Omental fat pad (tissue), 4 donors: ENCODE measurements around the gene MUC22. TPM values are rescaled to one million over a fixed set of nuclear protein-coding genes. Genes with fewer than 3 reads are reported as not detected.
"Not testable (repeated sequence)": the region's sequence is repeated elsewhere in the genome, so short reads cannot be mapped to it uniquely, and the experiment has no call there.

Source experiments
- ATAC-seq: fragments of 150-250 bp; one replicate; pipeline ENCODE4 v1.9.1; 2016; ENCODE audit warnings: mild to moderate bottlenecking, moderate library complexity; ENCODE audit not compliant: low FRiP score
- DNase-seq: peaks from one replicate; pipeline ENCODE4 v3.0.0-alpha.2; 2019; ENCODE audit warnings: low spot score
- CTCF ChIP-seq, 3 donors: fragments of 450-650 bp; IDR thresholded peaks; one replicate each; pipeline ENCODE4 v1.5.1; 2016 to 2017; ENCODE audit warnings: antibody characterized with exemption in 3 of 3, mild to moderate bottlenecking in 3 of 3, moderate library complexity in 2 of 3
- total RNA-seq, 4 donors: library from RNA; depleted of rRNA; stranded (reverse); fragments of >200 nt; gene quantifications; one replicate each; pipeline ENCODE4 v1.1.0, GENCODE V29; 2016

The MUC22 gene
- total RNA-seq, 4 donors from 2014 or later: not detected

DNA sequence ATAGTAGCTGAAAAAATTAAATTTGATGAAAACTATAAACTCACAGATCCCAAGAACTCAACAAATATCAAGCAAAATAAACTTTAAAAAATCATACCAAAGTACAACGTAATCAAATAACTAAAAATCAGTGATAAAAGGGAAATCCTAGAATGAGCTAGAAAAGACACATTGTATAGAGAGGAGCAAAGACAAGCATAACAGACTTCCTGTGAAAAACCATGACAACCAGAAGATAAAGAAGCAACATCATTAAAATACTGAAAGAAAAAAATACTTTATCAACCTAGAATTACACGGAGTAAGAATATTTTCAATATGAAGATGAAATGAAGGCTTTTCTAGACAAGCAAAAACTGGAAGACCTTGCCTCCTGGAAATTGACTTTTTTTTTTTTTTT is 9.8 kb downstream of the MUC22 start:
- no peak for TF ChIP-seq CTCF (IDR thresholded peaks at IDR 0.05)
- DNase-seq (no peak), ATAC-seq (no peak)

DNA sequence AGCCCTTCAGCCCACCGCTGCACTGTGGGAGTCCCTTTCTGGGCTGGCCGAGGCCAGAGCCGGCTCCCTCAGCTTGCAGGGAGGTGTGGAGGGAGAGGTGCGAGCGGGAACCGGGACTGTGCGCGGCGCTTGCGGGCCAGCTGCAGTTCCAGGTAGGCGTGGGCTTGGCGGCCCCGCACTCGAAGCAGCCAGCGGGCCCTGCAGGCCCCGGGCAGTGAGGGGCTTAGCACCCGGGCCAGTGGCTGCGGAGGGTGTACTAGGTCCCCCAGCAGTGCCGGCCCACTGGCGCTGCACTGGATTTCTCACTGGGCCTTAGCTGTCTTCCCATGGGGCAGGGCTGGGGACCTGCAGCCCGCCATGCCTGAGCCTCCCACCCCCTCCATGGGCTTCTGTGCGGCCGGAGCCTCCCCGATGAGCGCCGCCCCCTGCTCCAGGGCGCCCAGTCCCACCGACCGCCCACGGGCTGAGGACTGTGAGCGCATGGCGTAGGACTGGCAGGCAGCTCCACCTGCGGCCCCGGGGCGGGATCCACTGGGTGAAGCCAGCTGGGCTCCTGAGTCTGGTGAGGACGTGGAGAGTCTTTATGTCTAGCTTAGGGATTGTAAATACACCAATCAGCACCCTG is 10.5 kb downstream of the MUC22 start:
- DNase-seq, ATAC-seq: not testable (repeated sequence)

- DNase-seq, ATAC-seq: not testable (repeated sequence)
Measured at GRCh38 chr6:31021705-31022531, 11.6 kb downstream of the MUC22 start.

GRCh38 chr6:31025595-31025994 is 15.3 kb downstream of the MUC22 start:
- ATAC-seq (no peak), DNase-seq (no peak)
- no peak for TF ChIP-seq CTCF (IDR thresholded peaks at IDR 0.05)

DNA sequence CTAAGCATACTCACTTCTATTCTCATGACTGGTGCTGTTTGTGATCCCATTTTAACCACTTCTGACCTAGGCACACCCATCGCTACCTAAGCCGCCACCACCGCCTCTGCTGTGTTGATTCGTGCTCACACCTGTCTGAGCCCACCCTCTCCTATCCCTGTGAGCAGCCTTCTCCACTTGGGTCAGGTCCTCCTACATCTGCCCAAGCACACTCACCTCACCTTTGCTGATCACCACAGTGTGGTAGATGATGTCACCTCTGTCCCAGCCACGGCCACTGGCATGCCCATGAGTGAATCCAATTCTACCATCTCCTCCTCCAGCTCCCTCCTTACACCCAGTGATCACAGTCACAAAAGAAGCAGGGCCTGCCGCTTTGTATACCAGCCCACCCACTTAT is 20.8 kb downstream of the MUC22 start:
- no peak for TF ChIP-seq CTCF (IDR thresholded peaks at IDR 0.05)
- ATAC-seq (no peak), DNase-seq (no peak)

DNA sequence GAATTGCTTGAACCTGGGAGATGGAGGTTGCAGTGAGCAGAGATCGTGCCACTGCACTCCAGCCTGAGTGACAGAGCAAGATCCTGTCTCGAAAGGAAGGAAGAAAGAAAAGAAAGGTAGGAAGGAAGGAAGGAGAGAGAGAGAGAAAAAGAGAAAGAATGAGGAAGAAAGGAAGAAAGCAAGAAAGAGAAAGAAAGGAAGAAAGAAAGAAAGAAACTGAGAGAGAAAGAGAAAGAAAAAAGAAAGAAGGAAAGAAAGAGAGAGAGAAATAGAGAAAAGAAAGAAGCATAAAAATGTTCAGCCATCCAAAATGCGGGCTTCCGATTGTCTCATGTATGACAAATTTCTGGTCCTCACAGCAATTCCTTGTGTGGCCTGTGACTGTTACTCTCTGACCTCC is 22.8 kb downstream of the MUC22 start:
- ATAC-seq (no peak), DNase-seq (no peak)
- TF ChIP-seq CTCF (IDR thresholded peaks at IDR 0.05): no peak

- ATAC-seq: peak; percentile 30
- TF ChIP-seq CTCF (IDR thresholded peaks at IDR 0.05): no peak
- DNase-seq: no peak
Measured at GRCh38 chr6:31035862-31036497, 25.7 kb downstream of the MUC22 start.

DNA sequence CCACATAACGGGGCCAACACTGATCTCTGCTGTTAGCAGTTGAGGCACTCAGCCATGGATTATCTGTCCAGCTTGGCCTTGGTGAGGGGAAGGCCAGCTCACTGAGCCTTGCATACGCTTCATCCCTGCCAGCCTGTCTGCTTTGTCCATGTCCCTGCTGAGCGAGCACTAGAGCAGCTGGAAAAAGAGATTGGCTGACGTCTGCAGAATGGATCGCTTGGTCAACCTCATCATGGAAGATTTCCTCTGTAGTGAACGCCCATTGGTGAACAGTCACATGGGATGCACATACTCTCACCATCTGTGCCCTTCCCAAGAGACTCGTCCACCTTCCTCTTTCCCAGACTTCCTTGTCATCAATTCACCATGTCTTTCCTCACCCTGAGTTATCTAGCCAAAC is 26.9 kb downstream of the MUC22 start:
- no peak for ATAC-seq
- TF ChIP-seq CTCF (IDR thresholded peaks at IDR 0.05): no peak
- DNase-seq: no peak
